A549 (cell line): ENCODE results near the gene RPRM. TPM values are rescaled to one million over a fixed set of nuclear protein-coding genes. Genes with fewer than 3 reads are reported as not detected.

ENCODE experiments used
- ATAC-seq, 2 experiments: fragments of 200-7000 bp in 1 of 2; fragments of >200 bp in 1 of 2; cut with Nextera tagmentation in 1 of 2; cut with Tn5 transposase in 1 of 2; 3 replicates each; pipeline versions ENCODE4 v1.8.0 to v1.9.1; 2018 to 2020; ENCODE audit warnings: mild to moderate bottlenecking in 1 of 2, moderate library complexity in 1 of 2
- CTCF ChIA-PET: fragments of 300-600 bp; sonication (Branson Sonifier 250); formaldehyde crosslinking; extraction: SDS; loops from one replicate; lab custom pipeline; 2021; ENCODE audit warnings: antibody characterized with exemption, inconsistent platforms; lab: Yijun Ruan, JAX
- POLR2A ChIA-PET: fragments of 350-600 bp; formaldehyde crosslinking; extraction: SDS; loops from one replicate; lab custom pipeline; 2021; ENCODE audit warnings: antibody characterized with exemption, inconsistent platforms; lab: Yijun Ruan, JAX
- DNase-seq, 2 experiments: peaks; one replicate each; pipeline versions ENCODE4 v3.0.0 to v3.0.0-alpha.2; 2011 to 2016; ENCODE audit warnings: low read depth in 1 of 2, low spot score in 1 of 2
- FAIRE-seq: peaks from 2 replicates; lab custom pipeline; 2011; peaks lifted over from hg19 to GRCh38; lab: Jason Lieb, UNC
- H3K27ac ChIP-seq, 2 experiments: fragments of >200 bp; sonication (Bioruptor Twin); formaldehyde crosslinking; 3 replicates each; pipeline ENCODE4 v1.5.1; 2016 to 2017
- H3K4me1 ChIP-seq: fragments of >200 bp; sonication (Bioruptor Twin); formaldehyde crosslinking; 3 replicates; pipeline ENCODE4 v1.6.1; 2016
- H3K4me2 ChIP-seq: fragments of >200 bp; sonication (Bioruptor Twin); formaldehyde crosslinking; 3 replicates; pipeline ENCODE4 v1.6.1; 2016
- H3K4me3 ChIP-seq: fragments of >200 bp; sonication (Bioruptor Twin); formaldehyde crosslinking; 3 replicates; pipeline ENCODE4 v1.5.1; 2016
- H3K9me3 ChIP-seq: fragments of >200 bp; sonication (Bioruptor Twin); formaldehyde crosslinking; 3 replicates; pipeline ENCODE4 v1.6.1; 2016
- BHLHE40 ChIP-seq: IDR thresholded peaks from 2 replicates; pipeline ENCODE4 v1.6.1; 2012; ENCODE audit warnings: low read depth, low read length, inconsistent platforms
- CBX8 ChIP-seq: fragments of 200-600 bp; sonication (generic); IDR thresholded peaks from 2 replicates; pipeline ENCODE4 v1.6.1; 2016
- CTCF ChIP-seq: fragments of >200 bp; sonication (Bioruptor Twin); formaldehyde crosslinking; IDR thresholded peaks from 3 replicates; pipeline ENCODE4 v1.5.1; 2016
- EHMT2 ChIP-seq: fragments of 200-600 bp; sonication (generic); IDR thresholded peaks from 2 replicates; pipeline ENCODE4 v1.6.1; 2016; ENCODE audit warnings: antibody characterized with exemption, low read depth, mild to moderate bottlenecking, moderate library complexity
- ELK1 ChIP-seq: fragments of 150-350 bp; IDR thresholded peaks from 2 replicates; pipeline ENCODE4 v1.6.1; 2014; ENCODE audit warnings: low read depth, mild to moderate bottlenecking, low read length
- ESRRA ChIP-seq: fragments of 150-350 bp; IDR thresholded peaks from 2 replicates; pipeline ENCODE4 v1.6.1; 2014; ENCODE audit warnings: mild to moderate bottlenecking, low read length, borderline replicate concordance
- FOSB ChIP-seq: fragments of 250-450 bp; sonication (Bioruptor Pico); IDR thresholded peaks from 2 replicates; pipeline ENCODE4 v1.5.0; 2020; ENCODE audit warnings: mild to moderate bottlenecking, moderate library complexity
- FOXS1 ChIP-seq: fragments of 250-450 bp; sonication (Bioruptor Pico); IDR thresholded peaks from 2 replicates; pipeline ENCODE4 v1.5.0; 2020; ENCODE audit warnings: mild to moderate bottlenecking, moderate library complexity
- GATA3 ChIP-seq: IDR thresholded peaks from 2 replicates; pipeline ENCODE4 v1.6.1; 2012; ENCODE audit warnings: borderline replicate concordance
- HES2 ChIP-seq: fragments of >200 bp; sonication (Bioruptor Twin); formaldehyde crosslinking; IDR thresholded peaks from 2 replicates; pipeline ENCODE4 v1.6.1; 2016
- HOXA7 ChIP-seq: fragments of 250-450 bp; sonication (Bioruptor Pico); IDR thresholded peaks from 2 replicates; pipeline ENCODE4 v1.5.0; 2020; ENCODE audit warnings: mild to moderate bottlenecking, moderate library complexity
- KDM1A ChIP-seq: fragments of 200-600 bp; sonication (generic); IDR thresholded peaks from 2 replicates; pipeline ENCODE4 v1.6.1; 2016; ENCODE audit warnings: low read depth, mild to moderate bottlenecking
- KDM5A ChIP-seq: fragments of 200-600 bp; sonication (generic); IDR thresholded peaks from 2 replicates; pipeline ENCODE4 v1.6.1; 2016; ENCODE audit warnings: antibody characterized with exemption, mild to moderate bottlenecking
- MAX ChIP-seq: IDR thresholded peaks from 2 replicates; pipeline ENCODE4 v1.6.1; 2012
- PHF8 ChIP-seq: fragments of 200-600 bp; sonication (generic); IDR thresholded peaks from 2 replicates; pipeline ENCODE4 v1.6.1; 2016; ENCODE audit warnings: low read depth, mild to moderate bottlenecking, antibody characterized with exemption, moderate library complexity, borderline replicate concordance
- POLR2A ChIP-seq: IDR thresholded peaks from 2 replicates; pipeline ENCODE4 v1.6.1; 2012; ENCODE audit warnings: mild to moderate bottlenecking, low read length
- POLR2AphosphoS2 ChIP-seq: conservative IDR thresholded peaks from 2 replicates; pipeline ENCODE4 v1.6.1; 2012; ENCODE audit warnings: low read length, improper control_type of control experiment, inconsistent platforms
- REST ChIP-seq: fragments of 200-600 bp; sonication (generic); IDR thresholded peaks from 2 replicates; pipeline ENCODE4 v1.6.1; 2016; ENCODE audit warnings: antibody characterized with exemption, mild to moderate bottlenecking, moderate library complexity
- RFX5 ChIP-seq: fragments of 450-650 bp; IDR thresholded peaks from 2 replicates; pipeline ENCODE4 v1.7.1; 2014; ENCODE audit warnings: antibody characterized with exemption, mild to moderate bottlenecking, moderate library complexity
- RNF2 ChIP-seq: fragments of 200-600 bp; sonication (generic); IDR thresholded peaks from 2 replicates; pipeline ENCODE4 v1.6.1; 2016; ENCODE audit warnings: low read depth, mild to moderate bottlenecking, antibody characterized with exemption, moderate library complexity, borderline replicate concordance
- WGBS: methylation state at CpG from one replicate; pipeline ENCODE4 v1.1.6; 2017; ENCODE audit errors: missing lambda C conversion rate; 5-methylcytosine and 5-hydroxymethylcytosine counted together
- polyA plus RNA-seq, 4 experiments: library from polyadenylated mRNA; depleted of rRNA in 3 of 4; stranded (reverse); fragments of >200 nt; fragmentation: RNase III in 1 of 4; extraction: RNeasy Plus Mini Kit Qiagen cat#74134 plus additional on column Dnase treatment in 1 of 4; gene quantifications; 2 replicates in 3 of 4; 3 replicates in 1 of 4; pipeline ENCODE4 v1.2.3, GENCODE V29; 2011 to 2017

The RPRM gene
- polyA plus RNA-seq, 2 of the 4 experiments (the other 2 are of a cell fraction), result not detected

- H3K4me2 ChIP-seq, result peak overlapping the region; percentile 100
- peaks cover 13% of the 10 kb centered on the region for H3K4me1 ChIP-seq
- CTCF ChIA-PET, result interaction anchor here (0.6 to 2.1 kb wide), 4 partner anchors 8 to 597 kb away, joined by 3 to 10 read pairs (median 4); no protein-coding TSS in a partner anchor
- peak overlapping the region; percentile 53; the same call in 2 of the 3 replicates for H3K4me3 ChIP-seq
- no peak overlapping the region for H3K27ac ChIP-seq
- no peak for FAIRE-seq
- POLR2A ChIA-PET, result no interaction called here
- no peak for ATAC-seq
- TF ChIP-seq ELK1 (no peak), POLR2A (no peak), BHLHE40 (no peak), KDM1A (no peak), PHF8 (no peak), CTCF (no peak), KDM5A (no peak), HES2 (no peak), CBX8 (no peak), RFX5 (no peak), EHMT2 (no peak), POLR2AphosphoS2 (no peak), RNF2 (no peak), GATA3 (no peak), REST (no peak), ESRRA (no peak), FOXS1 (no peak), HOXA7 (CRISPR knock-in tag) (no peak), MAX (no peak), FOSB (CRISPR knock-in tag) (no peak)
- TF ChIP-seq, all 56 proteins: peak for 0
- 33% methylated on average over 31 of the region's 38 CpGs for WGBS
- no peaks in the 10 kb centered on the region for H3K9me3 ChIP-seq
- no peak for DNase-seq
These were observed 800 bp downstream of the RPRM start for GRCh38 chr2:153477636-153478288.
